ENCODE data around the gene PCBP3. TPM values are rescaled to one million over a fixed set of nuclear protein-coding genes. Genes with fewer than 3 reads are reported as not detected.

PCBP3 gene
- polyA plus RNA-seq, 1 donor from 2014 or later, result 1.7 TPM

GRCh38 chr21:45629046-45629981 is 14.2 kb upstream of the PCBP3 start:
- H3K27me3 ChIP-seq (ENCODE audit: insufficient read depth, low read depth, low read length), result no peaks in the 10 kb centered on the region
- H3K9me2 ChIP-seq (ENCODE audit: insufficient read depth, low read length), result no peaks in the 10 kb centered on the region

GRCh38 chr21:45630066-45630694 is 13.3 kb upstream of the PCBP3 start:
- TF ChIP-seq EZH2 (IDR thresholded peaks at IDR 0.05; ENCODE audit: borderline replicate concordance, insufficient read depth, low read length, poor library complexity, severe bottlenecking), result no peak
- no peak for TF ChIP-seq POLR2AphosphoS5 (IDR thresholded peaks at IDR 0.05)
- no peak for TF ChIP-seq TAF1 (IDR thresholded peaks at IDR 0.05; ENCODE audit: low read depth)
- no peak for TF ChIP-seq RAD21 (conservative IDR thresholded peaks at IDR 0.05)
- TF ChIP-seq EP300 (conservative IDR thresholded peaks at IDR 0.05; ENCODE audit: poor library complexity, severe bottlenecking), result no peak
- TF ChIP-seq SMC3 (conservative IDR thresholded peaks at IDR 0.05; ENCODE audit: poor library complexity), result no peak
- TF ChIP-seq, protein P1, sequence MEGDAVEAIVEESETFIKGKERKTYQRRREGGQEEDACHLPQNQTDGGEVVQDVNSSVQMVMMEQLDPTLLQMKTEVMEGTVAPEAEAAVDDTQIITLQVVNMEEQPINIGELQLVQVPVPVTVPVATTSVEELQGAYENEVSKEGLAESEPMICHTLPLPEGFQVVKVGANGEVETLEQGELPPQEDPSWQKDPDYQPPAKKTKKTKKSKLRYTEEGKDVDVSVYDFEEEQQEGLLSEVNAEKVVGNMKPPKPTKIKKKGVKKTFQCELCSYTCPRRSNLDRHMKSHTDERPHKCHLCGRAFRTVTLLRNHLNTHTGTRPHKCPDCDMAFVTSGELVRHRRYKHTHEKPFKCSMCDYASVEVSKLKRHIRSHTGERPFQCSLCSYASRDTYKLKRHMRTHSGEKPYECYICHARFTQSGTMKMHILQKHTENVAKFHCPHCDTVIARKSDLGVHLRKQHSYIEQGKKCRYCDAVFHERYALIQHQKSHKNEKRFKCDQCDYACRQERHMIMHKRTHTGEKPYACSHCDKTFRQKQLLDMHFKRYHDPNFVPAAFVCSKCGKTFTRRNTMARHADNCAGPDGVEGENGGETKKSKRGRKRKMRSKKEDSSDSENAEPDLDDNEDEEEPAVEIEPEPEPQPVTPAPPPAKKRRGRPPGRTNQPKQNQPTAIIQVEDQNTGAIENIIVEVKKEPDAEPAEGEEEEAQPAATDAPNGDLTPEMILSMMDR (IDR thresholded peaks at IDR 0.05; ENCODE audit: poor library complexity, severe bottlenecking), result no peak
- TF ChIP-seq, protein P2, sequence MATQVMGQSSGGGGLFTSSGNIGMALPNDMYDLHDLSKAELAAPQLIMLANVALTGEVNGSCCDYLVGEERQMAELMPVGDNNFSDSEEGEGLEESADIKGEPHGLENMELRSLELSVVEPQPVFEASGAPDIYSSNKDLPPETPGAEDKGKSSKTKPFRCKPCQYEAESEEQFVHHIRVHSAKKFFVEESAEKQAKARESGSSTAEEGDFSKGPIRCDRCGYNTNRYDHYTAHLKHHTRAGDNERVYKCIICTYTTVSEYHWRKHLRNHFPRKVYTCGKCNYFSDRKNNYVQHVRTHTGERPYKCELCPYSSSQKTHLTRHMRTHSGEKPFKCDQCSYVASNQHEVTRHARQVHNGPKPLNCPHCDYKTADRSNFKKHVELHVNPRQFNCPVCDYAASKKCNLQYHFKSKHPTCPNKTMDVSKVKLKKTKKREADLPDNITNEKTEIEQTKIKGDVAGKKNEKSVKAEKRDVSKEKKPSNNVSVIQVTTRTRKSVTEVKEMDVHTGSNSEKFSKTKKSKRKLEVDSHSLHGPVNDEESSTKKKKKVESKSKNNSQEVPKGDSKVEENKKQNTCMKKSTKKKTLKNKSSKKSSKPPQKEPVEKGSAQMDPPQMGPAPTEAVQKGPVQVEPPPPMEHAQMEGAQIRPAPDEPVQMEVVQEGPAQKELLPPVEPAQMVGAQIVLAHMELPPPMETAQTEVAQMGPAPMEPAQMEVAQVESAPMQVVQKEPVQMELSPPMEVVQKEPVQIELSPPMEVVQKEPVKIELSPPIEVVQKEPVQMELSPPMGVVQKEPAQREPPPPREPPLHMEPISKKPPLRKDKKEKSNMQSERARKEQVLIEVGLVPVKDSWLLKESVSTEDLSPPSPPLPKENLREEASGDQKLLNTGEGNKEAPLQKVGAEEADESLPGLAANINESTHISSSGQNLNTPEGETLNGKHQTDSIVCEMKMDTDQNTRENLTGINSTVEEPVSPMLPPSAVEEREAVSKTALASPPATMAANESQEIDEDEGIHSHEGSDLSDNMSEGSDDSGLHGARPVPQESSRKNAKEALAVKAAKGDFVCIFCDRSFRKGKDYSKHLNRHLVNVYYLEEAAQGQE (IDR thresholded peaks at IDR 0.05; ENCODE audit: borderline replicate concordance), result no peak
- TF ChIP-seq MXI1 (conservative IDR thresholded peaks at IDR 0.05; ENCODE audit: poor library complexity, severe bottlenecking), result no peak
- Histone ChIP-seq H3K79me2 (replicated peaks; ENCODE audit: insufficient read depth, low read length) (no peaks in the 10 kb centered on the region), H3K9me2 (ENCODE audit: insufficient read depth, low read length) (no peaks in the 10 kb centered on the region), H3F3A (ENCODE audit: insufficient read depth, low read length, poor library complexity, severe bottlenecking) (no peaks in the 10 kb centered on the region), H4K20me1 (ENCODE audit: insufficient read depth) (no peaks in the 10 kb centered on the region), H3K9me3 (ENCODE audit: low read length) (no peaks in the 10 kb centered on the region), H3K4me3 (ENCODE audit: low read length) (no peak overlapping the region), H3K4me2 (ENCODE audit: low read length) (no peak overlapping the region), H2AFZ (ENCODE audit: low read depth, low read length) (no peak overlapping the region), H3K27ac (ENCODE audit: low read length) (no peak overlapping the region), H3K36me3 (ENCODE audit: insufficient read depth, low read length) (no peaks in the 10 kb centered on the region), H3K9ac (ENCODE audit: low read length) (no peak overlapping the region), H3K27me3 (ENCODE audit: insufficient read depth, low read depth, low read length) (no peaks in the 10 kb centered on the region)

More at GRCh38 chr21:45629046-45629981, 14.2 kb upstream of the PCBP3 start:
- Histone ChIP-seq H3K79me2 (replicated peaks; ENCODE audit: insufficient read depth, low read length) (no peaks in the 10 kb centered on the region), H3K4me2 (ENCODE audit: low read length) (no peak overlapping the region), H2AFZ (ENCODE audit: low read depth, low read length) (no peak overlapping the region), H3K9me3 (ENCODE audit: low read length) (no peaks in the 10 kb centered on the region), H3K4me3 (ENCODE audit: low read length) (no peak overlapping the region), H4K20me1 (ENCODE audit: insufficient read depth) (no peaks in the 10 kb centered on the region), H3F3A (ENCODE audit: insufficient read depth, low read length, poor library complexity, severe bottlenecking) (no peaks in the 10 kb centered on the region), H3K36me3 (ENCODE audit: insufficient read depth, low read length) (no peaks in the 10 kb centered on the region), H3K27ac (ENCODE audit: low read length) (no peak overlapping the region), H3K9ac (ENCODE audit: low read length) (no peak overlapping the region)
- TF ChIP-seq TAF1 (IDR thresholded peaks at IDR 0.05; ENCODE audit: low read depth), result no peak
- TF ChIP-seq MXI1 (conservative IDR thresholded peaks at IDR 0.05; ENCODE audit: poor library complexity, severe bottlenecking), result no peak
- TF ChIP-seq, protein P1 (IDR thresholded peaks at IDR 0.05; ENCODE audit: poor library complexity, severe bottlenecking), result no peak
- no peak for TF ChIP-seq POLR2AphosphoS5 (IDR thresholded peaks at IDR 0.05)

All from neural cell (in vitro differentiated cells).